ENCODE measurements around the gene TBRG4. TPM values are rescaled to one million over a fixed set of nuclear protein-coding genes. Genes with fewer than 3 reads are reported as not detected.
A peak's percentile ranks its signal among the peaks of the same experiment; 100 is the strongest.

The TBRG4 gene
- total and polyA plus RNA-seq, 3 experiments from 2014 or later: 58.9 to 203 (median 198) TPM

DNA sequence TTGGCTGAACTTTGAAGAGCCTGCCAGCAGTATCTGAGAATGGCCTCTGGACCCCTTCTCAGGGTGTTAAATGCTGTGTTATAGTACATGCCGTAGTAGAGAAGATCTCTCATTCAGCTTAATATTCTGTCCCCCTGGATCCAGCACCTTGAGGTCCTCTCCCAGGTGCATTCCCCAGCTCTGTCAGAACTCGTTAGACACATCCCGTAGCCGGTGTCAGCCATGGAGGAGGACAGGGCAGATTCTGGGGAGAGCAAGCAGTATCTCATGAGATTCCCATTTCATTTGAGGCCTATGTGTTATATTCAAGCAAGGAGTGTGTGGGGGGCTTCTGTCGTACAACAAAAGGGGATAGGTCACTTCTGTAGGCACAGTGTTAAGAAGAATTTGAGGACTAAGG is 57.6 kb downstream of the TBRG4 start:
- Histone ChIP-seq H3K27ac (ENCODE audit: low read depth, low read length) (no peak overlapping the region), H3K9me3 (ENCODE audit: low read length) (no peaks in the 10 kb centered on the region), H3K36me3 (ENCODE audit: insufficient read depth, low read length) (peaks cover 29% of the 10 kb centered on the region), H3K4me1 (ENCODE audit: insufficient read depth, low read length) (peaks cover 30% of the 10 kb centered on the region), H3K4me3 (ENCODE audit: low read length) (no peak overlapping the region), H3K27me3 (ENCODE audit: insufficient read depth, low read length, poor library complexity, severe bottlenecking) (no peaks in the 10 kb centered on the region)
- CTCF ChIA-PET: interaction anchor here (0.7 to 1.3 kb wide), 3 partner anchors 15 to 81 kb away, joined by 3 to 4 read pairs (median 3); no protein-coding TSS in a partner anchor
- no peaks in the 10 kb centered on the region for H3K9me3 Mint-ChIP-seq
- H3K4me1 Mint-ChIP-seq: peaks cover 72 to 89% (median 82%) of the 10 kb centered on the region in 3 donors
- POLR2A ChIA-PET: interaction anchor here (0.6 to 0.9 kb wide), 2 partner anchors 57 to 446 kb away, joined by 3 read pairs; no protein-coding TSS in a partner anchor
- H3K36me3 Mint-ChIP-seq: peaks cover 7 to 73% (median 23%) of the 10 kb centered on the region in 3 donors
- no peaks in the 10 kb centered on the region for H3K27me3 Mint-ChIP-seq
- H3K27ac Mint-ChIP-seq: peak overlapping the region in 7 of 8 donors; percentile 5 to 81 (median 59)
- peak overlapping the region in 1 of 7 donors; percentile 29 for H3K4me3 Mint-ChIP-seq
- DNase-seq: no peak

DNA sequence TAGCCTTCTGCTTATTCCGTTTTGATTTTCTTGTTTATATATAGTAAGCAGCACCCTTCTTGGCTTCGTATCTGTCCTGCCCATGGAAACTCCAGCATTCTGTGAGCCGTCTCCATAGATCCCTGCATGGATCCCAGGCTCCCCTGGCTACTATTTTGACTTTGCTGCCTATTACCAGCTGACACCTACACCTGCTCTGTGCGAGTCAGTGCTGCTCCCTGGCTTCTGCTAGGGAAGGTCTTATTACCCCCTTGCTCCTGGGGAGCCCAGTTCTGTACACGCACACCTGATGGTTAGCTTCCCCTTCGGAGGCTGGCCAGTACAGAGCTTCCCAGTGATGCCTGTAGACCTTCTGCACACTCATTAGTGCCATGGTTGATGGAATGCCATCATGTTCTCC is 58.1 kb downstream of the TBRG4 start:
- Mint-ChIP-seq H3K36me3 (peaks cover 7 to 76% (median 23%) of the 10 kb centered on the region in 3 donors), H3K9me3 (no peaks in the 10 kb centered on the region), H3K27me3 (no peaks in the 10 kb centered on the region), H3K4me3 (no peak overlapping the region), H3K27ac (peak overlapping the region in 4 of 8 donors; percentile 40 to 80 (median 60)), H3K4me1 (peaks cover 73 to 91% (median 78%) of the 10 kb centered on the region in 3 donors)
- Histone ChIP-seq H3K9me3 (ENCODE audit: low read length) (no peaks in the 10 kb centered on the region), H3K27me3 (ENCODE audit: insufficient read depth, low read length, poor library complexity, severe bottlenecking) (no peaks in the 10 kb centered on the region), H3K4me3 (ENCODE audit: low read length) (no peak overlapping the region), H3K4me1 (ENCODE audit: insufficient read depth, low read length) (peaks cover 30% of the 10 kb centered on the region), H3K27ac (ENCODE audit: low read depth, low read length) (no peak overlapping the region), H3K36me3 (ENCODE audit: insufficient read depth, low read length) (peaks cover 29% of the 10 kb centered on the region)
- no peak for DNase-seq
- ChIA-PET CTCF (interaction anchor here (0.7 to 1.0 kb wide), 2 partner anchors 79 to 315 kb away, joined by 3 read pairs; no protein-coding TSS in a partner anchor), POLR2A (interaction anchor here (0.9 kb wide), 1 partner anchor 446 kb away, joined by 3 read pairs; no protein-coding TSS in a partner anchor)

DNA sequence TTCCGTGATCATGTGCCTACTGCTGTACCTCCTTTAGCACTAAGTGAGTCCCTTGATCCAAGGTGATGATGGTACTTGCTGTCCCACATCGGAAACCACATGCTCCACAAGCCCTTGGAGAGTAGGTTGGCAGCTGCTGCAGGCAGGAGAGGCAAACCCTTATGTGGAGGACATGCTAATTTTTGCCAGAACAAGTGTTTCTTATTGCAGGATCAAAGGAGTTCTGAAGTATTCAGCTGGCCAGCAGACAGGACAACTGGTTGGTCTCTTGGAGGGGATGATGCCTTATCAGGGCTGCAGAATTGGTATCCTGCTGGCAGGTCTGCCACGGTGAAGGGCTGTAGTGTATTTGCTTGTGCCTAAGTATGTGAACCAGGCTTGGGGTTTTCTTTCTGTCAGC is 59.5 kb downstream of the TBRG4 start:
- peaks cover 26% of the 10 kb centered on the region for H3K4me1 ChIP-seq (ENCODE audit: insufficient read depth, low read length)
- H3K27ac Mint-ChIP-seq: peak overlapping the region in 6 of 8 donors; percentile 10 to 90 (median 64)

DNA sequence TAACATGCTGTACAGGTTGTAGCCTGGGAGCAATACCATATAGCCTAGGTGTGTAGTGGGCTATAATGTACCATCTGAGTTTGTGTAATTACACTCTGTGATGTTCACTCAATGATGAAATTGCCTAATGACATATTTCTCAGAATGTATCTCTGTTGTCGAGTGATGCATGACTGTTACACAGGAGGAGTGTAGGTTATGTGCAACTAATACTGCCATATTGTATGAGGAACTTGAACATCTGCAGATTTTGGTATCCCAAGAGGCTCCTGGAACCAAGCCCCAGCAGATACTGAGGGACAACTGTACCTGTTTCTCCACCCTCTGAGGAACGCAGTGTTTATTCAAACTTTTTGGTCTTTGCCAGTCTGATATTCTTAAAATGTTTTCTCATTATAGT is 61.3 kb downstream of the TBRG4 start:
- Histone ChIP-seq H3K27me3 (ENCODE audit: insufficient read depth, low read length, poor library complexity, severe bottlenecking) (no peaks in the 10 kb centered on the region), H3K4me1 (ENCODE audit: insufficient read depth, low read length) (peaks cover 31% of the 10 kb centered on the region), H3K27ac (ENCODE audit: low read depth, low read length) (no peak overlapping the region), H3K9me3 (ENCODE audit: low read length) (no peaks in the 10 kb centered on the region), H3K36me3 (ENCODE audit: insufficient read depth, low read length) (peaks cover 40% of the 10 kb centered on the region), H3K4me3 (ENCODE audit: low read length) (no peak overlapping the region)
- H3K27me3 Mint-ChIP-seq: no peaks in the 10 kb centered on the region
- H3K4me1 Mint-ChIP-seq: peaks cover 65 to 87% (median 70%) of the 10 kb centered on the region in 3 donors
- no peak overlapping the region for H3K4me3 Mint-ChIP-seq
- peaks cover 0 to 82% (median 22%) of the 10 kb centered on the region in 3 donors for H3K36me3 Mint-ChIP-seq
- H3K9me3 Mint-ChIP-seq: no peaks in the 10 kb centered on the region
- ChIA-PET POLR2A (no interaction called here), CTCF (interaction anchor here (2.5 kb wide), 1 partner anchor 76 kb away, joined by 7 read pairs; no protein-coding TSS in a partner anchor)
- peak overlapping the region in 6 of 8 donors; percentile 7 to 90 (median 34) for H3K27ac Mint-ChIP-seq
- DNase-seq: no peak

More for the DNA sequence above, 59.5 kb downstream of the TBRG4 start:
- Mint-ChIP-seq H3K36me3 (peaks cover 3 to 76% (median 19%) of the 10 kb centered on the region in 3 donors), H3K27me3 (no peaks in the 10 kb centered on the region), H3K9me3 (no peaks in the 10 kb centered on the region), H3K4me1 (peaks cover 70 to 91% (median 76%) of the 10 kb centered on the region in 3 donors), H3K4me3 (no peak overlapping the region)
- Histone ChIP-seq H3K27ac (ENCODE audit: low read depth, low read length) (no peak overlapping the region), H3K36me3 (ENCODE audit: insufficient read depth, low read length) (peaks cover 34% of the 10 kb centered on the region), H3K9me3 (ENCODE audit: low read length) (no peaks in the 10 kb centered on the region), H3K4me3 (ENCODE audit: low read length) (no peak overlapping the region), H3K27me3 (ENCODE audit: insufficient read depth, low read length, poor library complexity, severe bottlenecking) (no peaks in the 10 kb centered on the region)
- ChIA-PET CTCF (interaction anchor here (1.2 to 1.3 kb wide), 2 partner anchors 18 to 196 kb away, joined by 3 to 5 read pairs; no protein-coding TSS in a partner anchor), POLR2A (no interaction called here)
- DNase-seq: no peak

Other genes starting within 250 kb of the TBRG4 start
- 10 to 100 TPM; 45.0 to 45.1 TPM for gene PURB, start 226.2 kb downstream of the TBRG4 start, total RNA-seq
- gene PURB, start 226.2 kb downstream of the TBRG4 start, polyA plus RNA-seq: 3.2 TPM
- gene MYO1G, start 132.7 kb downstream of the TBRG4 start, total RNA-seq: 100 to 1,000 TPM; 363 to 374 TPM
- gene MYO1G, start 132.7 kb downstream of the TBRG4 start, polyA plus RNA-seq: 182 TPM
- gene CCM2, start 111.5 kb downstream of the TBRG4 start, total RNA-seq: 10 to 100 TPM; 70.6 to 74.8 TPM
- 81.1 TPM for gene CCM2, start 111.5 kb downstream of the TBRG4 start, polyA plus RNA-seq
- 1 to 10 TPM in 1 of 2 experiments, under 1 TPM in 1; 0.82 to 1.3 TPM for gene NACAD, start 22.7 kb downstream of the TBRG4 start, total RNA-seq
- gene NACAD, start 22.7 kb downstream of the TBRG4 start, polyA plus RNA-seq: 0.31 TPM
- gene RAMP3, start 46.1 kb upstream of the TBRG4 start, total RNA-seq: not detected
- not detected for gene RAMP3, start 46.1 kb upstream of the TBRG4 start, polyA plus RNA-seq